PC-3 (cell line): ENCODE results near the gene TRIM33. TPM values are rescaled to one million over a fixed set of nuclear protein-coding genes. Genes with fewer than 3 reads are reported as not detected.

Experiments used
- ATAC-seq: fragments of 200-7000 bp; cut with Tn5 transposase; 2 replicates; pipeline ENCODE4 v1.9.1; 2020; ENCODE audit warnings: mild to moderate bottlenecking, moderate library complexity
- BruUV-seq: library from RNA; stranded (reverse); fragments of 400-500 nt; replicated peaks from 2 replicates; lab custom pipeline; 2021; lab: Mats Ljungman, UMichigan
- CTCF ChIA-PET: fragments of 300-600 bp; sonication (Branson Sonifier 250); formaldehyde crosslinking; loops from one replicate; lab custom pipeline; 2022; ENCODE audit warnings: antibody characterized with exemption; lab: Charles Lee
- POLR2A ChIA-PET: fragments of 300-600 bp; sonication (Branson Sonifier 250); formaldehyde crosslinking; loops from one replicate; lab custom pipeline; 2022; ENCODE audit warnings: antibody characterized with exemption; ENCODE audit not compliant: unreplicated experiment; lab: Charles Lee
- DNase-seq: peaks from one replicate; pipeline ENCODE4 v3.0.0-alpha.2; 2015
- H2AFZ ChIP-seq: fragments of 300-600 bp; sonication (generic); 2 replicates; pipeline ENCODE4 v1.6.0; 2016; ENCODE audit warnings: antibody characterized with exemption, low read length
- H3F3A ChIP-seq: fragments of 300-600 bp; sonication (generic); one replicate; pipeline ENCODE4 v1.6.0; 2017; ENCODE audit warnings: antibody characterized with exemption, low read length, control low read depth, mild to moderate bottlenecking; ENCODE audit not compliant: unreplicated experiment
- H3K27ac ChIP-seq: fragments of 300-600 bp; sonication (generic); 2 replicates; pipeline ENCODE4 v1.5.1; 2016; ENCODE audit warnings: mild to moderate bottlenecking, low read length
- H3K27me3 ChIP-seq: fragments of 300-600 bp; sonication (generic); 2 replicates; pipeline ENCODE4 v1.6.1; 2016; ENCODE audit warnings: low read length, mixed read lengths
- H3K36me3 ChIP-seq: fragments of 300-600 bp; sonication (generic); 2 replicates; pipeline ENCODE4 v1.6.1; 2016; ENCODE audit warnings: low read depth, mixed run types, low read length, mixed read lengths
- H3K4me1 ChIP-seq: fragments of 300-600 bp; sonication (generic); 2 replicates; pipeline ENCODE4 v1.5.1; 2016; ENCODE audit warnings: low read length; ENCODE audit not compliant: insufficient read depth
- H3K4me2 ChIP-seq: fragments of 300-600 bp; sonication (generic); 2 replicates; pipeline ENCODE4 v1.6.0; 2016; ENCODE audit warnings: low read length
- H3K4me3 ChIP-seq: fragments of 300-600 bp; sonication (generic); 2 replicates; pipeline ENCODE4 v1.5.1; 2016; ENCODE audit warnings: mild to moderate bottlenecking, low read length, mixed read lengths
- H3K79me2 ChIP-seq: fragments of 300-600 bp; sonication (generic); 2 replicates; pipeline ENCODE4 v1.6.1; 2017; ENCODE audit warnings: low read length, mixed read lengths
- H3K9ac ChIP-seq: fragments of 300-600 bp; sonication (generic); 2 replicates; pipeline ENCODE4 v1.6.0; 2016; ENCODE audit warnings: mild to moderate bottlenecking, low read length
- H3K9me2 ChIP-seq: fragments of 300-600 bp; sonication (generic); replicated peaks from 2 replicates; pipeline ENCODE4 v1.6.1; 2016; ENCODE audit warnings: mixed run types, low read length, mixed read lengths
- H3K9me3 ChIP-seq: fragments of 300-600 bp; sonication (generic); 2 replicates; pipeline ENCODE4 v1.6.1; 2016; ENCODE audit warnings: low read length, mixed read lengths
- H4K20me1 ChIP-seq: fragments of 300-600 bp; sonication (generic); 2 replicates; pipeline ENCODE4 v1.6.1; 2016; ENCODE audit warnings: low read length, mixed read lengths
- EZH2 ChIP-seq: fragments of 300-600 bp; sonication (generic); IDR thresholded peaks from one replicate; pipeline ENCODE4 v1.6.1; 2017; ENCODE audit warnings: antibody characterized with exemption, mild to moderate bottlenecking, low read length; ENCODE audit not compliant: unreplicated experiment
- EZH2phosphoT487 ChIP-seq: fragments of 300-600 bp; sonication (generic); IDR thresholded peaks from 2 replicates; pipeline ENCODE4 v1.6.1; 2018; ENCODE audit warnings: mild to moderate bottlenecking, antibody characterized with exemption, low read length, borderline replicate concordance
- intact Hi-C: fragments of 100-400 bp; cut with micrococcal nuclease; formaldehyde crosslinking; loops from 2 replicates; pipeline ENCODE4 v1.9.0; 2023
- total RNA-seq: library from RNA; depleted of rRNA; stranded (reverse); fragments of >200 nt; gene quantifications from 2 replicates; pipeline ENCODE4 v1.2.3, GENCODE V29; 2014
- TF ChIP-seq, protein P1 (sequence below): fragments of 300-600 bp; sonication (generic); conservative IDR thresholded peaks from 2 replicates; pipeline ENCODE4 v1.5.1; 2017; ENCODE audit warnings: antibody characterized with exemption, low read depth, mild to moderate bottlenecking, low read length

Gene TRIM33
- total RNA-seq, 1 experiment from 2014 or later: 36.7 TPM

DNA sequence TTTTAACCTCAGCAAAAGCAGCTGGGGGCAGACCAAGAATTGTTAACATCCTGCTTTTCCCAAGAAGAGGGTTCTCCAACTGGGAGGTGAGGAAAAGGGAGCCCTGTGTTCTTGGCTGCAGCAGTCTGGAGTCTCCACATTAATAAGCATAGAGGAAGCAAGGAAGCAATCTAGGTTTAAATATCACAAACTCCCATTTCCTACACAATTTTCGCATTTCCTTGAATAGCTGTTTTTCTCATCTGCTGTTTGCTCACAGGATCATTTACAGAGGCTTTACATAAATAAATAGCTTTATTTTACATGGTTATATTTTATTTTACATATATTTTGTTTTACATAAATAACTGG lies 124.0 kb downstream of the TRIM33 start:
- H3K79me2 ChIP-seq: no peaks in the 10 kb centered on the region
- no peak overlapping the region for H2AFZ ChIP-seq
- H3K4me3 ChIP-seq: no peak overlapping the region
- H3K9me3 ChIP-seq: peaks cover 5% of the 10 kb centered on the region; the same call in 1 of the 2 replicates
- no peaks in the 10 kb centered on the region for H3K36me3 ChIP-seq
- H3K27me3 ChIP-seq: no peaks in the 10 kb centered on the region
- intact Hi-C loops: no loop called here
- ChIA-PET POLR2A (no interaction called here), CTCF (no interaction called here)
- no TSS peak for BruUV-seq
- H3K9me2 ChIP-seq: no peaks in the 10 kb centered on the region
- no peaks in the 10 kb centered on the region for H4K20me1 ChIP-seq
- no peaks in the 10 kb centered on the region for H3K4me1 ChIP-seq
- no peaks in the 10 kb centered on the region for H3F3A ChIP-seq
- ATAC-seq: no peak
- no peak for DNase-seq
- H3K9ac ChIP-seq: no peak overlapping the region
- TF ChIP-seq, protein P1, sequence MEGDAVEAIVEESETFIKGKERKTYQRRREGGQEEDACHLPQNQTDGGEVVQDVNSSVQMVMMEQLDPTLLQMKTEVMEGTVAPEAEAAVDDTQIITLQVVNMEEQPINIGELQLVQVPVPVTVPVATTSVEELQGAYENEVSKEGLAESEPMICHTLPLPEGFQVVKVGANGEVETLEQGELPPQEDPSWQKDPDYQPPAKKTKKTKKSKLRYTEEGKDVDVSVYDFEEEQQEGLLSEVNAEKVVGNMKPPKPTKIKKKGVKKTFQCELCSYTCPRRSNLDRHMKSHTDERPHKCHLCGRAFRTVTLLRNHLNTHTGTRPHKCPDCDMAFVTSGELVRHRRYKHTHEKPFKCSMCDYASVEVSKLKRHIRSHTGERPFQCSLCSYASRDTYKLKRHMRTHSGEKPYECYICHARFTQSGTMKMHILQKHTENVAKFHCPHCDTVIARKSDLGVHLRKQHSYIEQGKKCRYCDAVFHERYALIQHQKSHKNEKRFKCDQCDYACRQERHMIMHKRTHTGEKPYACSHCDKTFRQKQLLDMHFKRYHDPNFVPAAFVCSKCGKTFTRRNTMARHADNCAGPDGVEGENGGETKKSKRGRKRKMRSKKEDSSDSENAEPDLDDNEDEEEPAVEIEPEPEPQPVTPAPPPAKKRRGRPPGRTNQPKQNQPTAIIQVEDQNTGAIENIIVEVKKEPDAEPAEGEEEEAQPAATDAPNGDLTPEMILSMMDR: no peak
- TF ChIP-seq EZH2: no peak
- no peak for TF ChIP-seq EZH2phosphoT487
- no peak overlapping the region for H3K27ac ChIP-seq
- no peak overlapping the region for H3K4me2 ChIP-seq

DNA sequence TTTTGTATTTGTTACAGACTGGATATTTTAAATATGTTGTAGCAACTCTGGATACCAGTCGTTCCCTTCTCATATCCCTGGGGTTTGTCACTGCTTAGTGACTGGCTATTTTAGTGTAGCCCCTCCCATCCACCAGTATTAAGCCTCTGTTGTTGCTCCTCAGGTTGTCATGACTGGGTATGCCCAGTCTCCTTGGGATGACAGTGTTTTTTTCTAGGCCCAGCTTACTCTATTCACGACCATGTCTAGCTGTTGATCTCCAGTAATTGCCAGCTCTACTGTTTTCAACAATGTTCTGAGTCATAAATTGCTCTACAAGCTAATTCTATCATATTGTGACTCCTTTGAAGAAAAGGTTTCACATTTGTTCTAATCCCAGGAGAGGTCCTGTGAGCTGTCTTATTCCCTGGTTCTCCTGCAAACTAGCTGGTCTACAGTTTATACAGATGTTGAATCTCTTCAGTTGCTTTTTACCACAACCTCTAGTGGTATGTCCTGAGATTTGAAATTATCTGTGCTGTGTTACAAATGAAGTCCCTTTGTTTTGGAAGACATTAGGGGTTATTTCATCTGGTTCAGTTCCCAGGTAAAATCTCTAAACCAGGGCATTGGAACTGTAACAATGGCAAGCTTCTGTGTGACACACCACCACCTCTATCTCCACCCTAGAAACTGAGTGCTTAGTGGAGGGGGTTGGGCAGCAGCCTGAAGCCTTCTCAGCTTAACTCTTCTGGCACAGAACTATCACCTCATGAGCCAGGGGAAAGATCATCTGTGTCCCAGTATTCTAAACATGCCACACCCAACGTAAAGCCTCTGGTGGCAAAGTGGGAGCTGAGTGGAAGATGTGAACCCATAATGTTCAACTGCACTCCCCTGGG lies 124.6 kb downstream of the TRIM33 start:
- ATAC-seq: no peak
- no peak overlapping the region for H3K9ac ChIP-seq
- no peaks in the 10 kb centered on the region for H3K27me3 ChIP-seq
- H3K36me3 ChIP-seq: no peaks in the 10 kb centered on the region
- peaks cover 5% of the 10 kb centered on the region; the same call in 1 of the 2 replicates for H3K9me3 ChIP-seq
- H3K27ac ChIP-seq: no peak overlapping the region
- H2AFZ ChIP-seq: no peak overlapping the region
- ChIA-PET POLR2A (no interaction called here), CTCF (no interaction called here)
- no peak for TF ChIP-seq EZH2
- TF ChIP-seq, protein P1: no peak
- TF ChIP-seq EZH2phosphoT487: no peak
- no peaks in the 10 kb centered on the region for H3K4me1 ChIP-seq
- DNase-seq: no peak
- no TSS peak for BruUV-seq
- no peak overlapping the region for H3K4me3 ChIP-seq
- H4K20me1 ChIP-seq: no peaks in the 10 kb centered on the region
- no peak overlapping the region for H3K4me2 ChIP-seq
- no peaks in the 10 kb centered on the region for H3F3A ChIP-seq
- intact Hi-C loops: no loop called here
- no peaks in the 10 kb centered on the region for H3K9me2 ChIP-seq
- no peaks in the 10 kb centered on the region for H3K79me2 ChIP-seq

DNA sequence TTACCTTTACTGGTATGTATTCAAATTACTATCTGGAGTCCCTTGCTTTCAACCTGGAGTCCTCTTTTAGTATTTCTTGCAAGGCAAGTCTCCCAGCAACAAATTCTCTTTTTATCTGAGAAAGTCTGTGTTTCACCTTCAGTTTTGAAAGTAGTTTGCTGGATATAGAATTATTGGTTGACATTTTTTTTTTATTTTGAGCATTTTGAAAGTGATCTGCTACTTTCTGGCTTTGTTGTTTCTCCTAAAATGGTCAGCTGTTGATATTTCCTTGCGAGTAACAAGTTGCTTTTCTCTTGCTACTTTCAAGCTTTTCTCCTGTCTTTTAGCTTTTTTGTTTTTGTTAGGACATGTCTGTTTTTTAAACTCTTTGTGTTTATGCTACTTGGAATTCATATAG lies 126.1 kb downstream of the TRIM33 start:
- no peak overlapping the region for H3K9ac ChIP-seq
- H4K20me1 ChIP-seq: no peaks in the 10 kb centered on the region
- H3K4me3 ChIP-seq: no peak overlapping the region
- CTCF ChIA-PET: no interaction called here
- H3K9me2 ChIP-seq: no peaks in the 10 kb centered on the region
- H2AFZ ChIP-seq: no peak overlapping the region
- no peak overlapping the region for H3K27ac ChIP-seq
- H3K9me3 ChIP-seq: peaks cover 5% of the 10 kb centered on the region; the same call in 1 of the 2 replicates
- H3K79me2 ChIP-seq: no peaks in the 10 kb centered on the region
- no TSS peak for BruUV-seq
- H3K27me3 ChIP-seq: no peaks in the 10 kb centered on the region
- H3K4me1 ChIP-seq: no peaks in the 10 kb centered on the region
- DNase-seq (no peak), ATAC-seq (no peak)
- H3K36me3 ChIP-seq: no peaks in the 10 kb centered on the region
- H3F3A ChIP-seq: no peaks in the 10 kb centered on the region
- POLR2A ChIA-PET: interaction anchor here (0.7 kb wide), 1 partner anchor 67 kb away, joined by 11 read pairs; no protein-coding TSS in a partner anchor
- TF ChIP-seq, protein P1: no peak
- TF ChIP-seq EZH2phosphoT487 (no peak), EZH2 (no peak)
- H3K4me2 ChIP-seq: no peak overlapping the region
- intact Hi-C loops: no loop called here
